Stomach (tissue), 4 donors: ENCODE measurements around the gene PARS2.

Experiments used
- POLR2AphosphoS5 ChIP-seq, 3 donors: sonication (generic); formaldehyde crosslinking; IDR thresholded peaks; one replicate each; pipeline ENCODE4 v1.6.1; 2016; ENCODE audit warnings: antibody characterized with exemption in 3 of 3
- TF ChIP-seq, protein P1 (sequence below), 7 experiments: fragments of 450-650 bp in 4 of 7; fragments of 200-600 bp in 3 of 7; sonication (generic) in 3 of 7; IDR thresholded peaks; one replicate each; pipeline ENCODE4 v1.5.1; 2016 to 2019; ENCODE audit warnings: antibody characterized with exemption in 7 of 7, control low read depth in 2 of 7, mild to moderate bottlenecking in 1 of 7

DNA sequence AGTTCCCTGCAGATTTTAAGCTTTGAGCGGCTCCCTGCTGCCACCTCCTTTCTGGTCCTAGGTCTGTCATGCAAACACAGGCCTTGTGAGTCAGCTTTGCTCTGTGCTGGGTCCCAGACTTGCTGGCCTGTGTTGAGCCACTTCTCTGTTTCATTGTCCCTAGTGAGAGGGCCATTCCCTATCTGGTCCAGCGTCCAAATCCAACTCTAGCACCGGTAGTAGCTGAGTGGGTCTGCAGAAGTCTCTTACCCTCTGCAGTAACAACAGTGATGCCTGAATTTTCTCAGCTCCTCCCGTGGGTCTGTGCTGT is 31.0 kb upstream of the PARS2 start:
- TF ChIP-seq, protein P1, sequence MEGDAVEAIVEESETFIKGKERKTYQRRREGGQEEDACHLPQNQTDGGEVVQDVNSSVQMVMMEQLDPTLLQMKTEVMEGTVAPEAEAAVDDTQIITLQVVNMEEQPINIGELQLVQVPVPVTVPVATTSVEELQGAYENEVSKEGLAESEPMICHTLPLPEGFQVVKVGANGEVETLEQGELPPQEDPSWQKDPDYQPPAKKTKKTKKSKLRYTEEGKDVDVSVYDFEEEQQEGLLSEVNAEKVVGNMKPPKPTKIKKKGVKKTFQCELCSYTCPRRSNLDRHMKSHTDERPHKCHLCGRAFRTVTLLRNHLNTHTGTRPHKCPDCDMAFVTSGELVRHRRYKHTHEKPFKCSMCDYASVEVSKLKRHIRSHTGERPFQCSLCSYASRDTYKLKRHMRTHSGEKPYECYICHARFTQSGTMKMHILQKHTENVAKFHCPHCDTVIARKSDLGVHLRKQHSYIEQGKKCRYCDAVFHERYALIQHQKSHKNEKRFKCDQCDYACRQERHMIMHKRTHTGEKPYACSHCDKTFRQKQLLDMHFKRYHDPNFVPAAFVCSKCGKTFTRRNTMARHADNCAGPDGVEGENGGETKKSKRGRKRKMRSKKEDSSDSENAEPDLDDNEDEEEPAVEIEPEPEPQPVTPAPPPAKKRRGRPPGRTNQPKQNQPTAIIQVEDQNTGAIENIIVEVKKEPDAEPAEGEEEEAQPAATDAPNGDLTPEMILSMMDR (IDR thresholded peaks at IDR 0.05) = no peak
- TF ChIP-seq POLR2AphosphoS5 (IDR thresholded peaks at IDR 0.05) = no peak
